ENCODE results near the gene THAP8. TPM values are rescaled to one million over a fixed set of nuclear protein-coding genes. Genes with fewer than 3 reads are reported as not detected.

The THAP8 gene
- total and polyA plus RNA-seq, 2 experiments from 2014 or later = 18.9 to 24.8 TPM

- Histone ChIP-seq H3K4me3 (no peak overlapping the region), H3K9me3 (ENCODE audit: low read depth) (no peaks in the 10 kb centered on the region), H3K36me3 (no peaks in the 10 kb centered on the region), H3K27ac (no peak overlapping the region), H3K4me1 (ENCODE audit: low read depth) (peaks cover 4% of the 10 kb centered on the region), H3K27me3 (no peaks in the 10 kb centered on the region)
- DNase-seq (ENCODE audit: low read depth in 1 of 2, low spot score in 1 of 2) = no peak
- no peak for TF ChIP-seq CTCF (IDR thresholded peaks at IDR 0.05; ENCODE audit: low read depth, low read length)
Observed at GRCh38 chr19:35992907-35993765, 60.9 kb downstream of the THAP8 start.

- no peaks in the 10 kb centered on the region for H3K36me3 ChIP-seq
- H3K4me1 ChIP-seq (ENCODE audit: low read depth) = peaks cover 4% of the 10 kb centered on the region
- H3K27ac ChIP-seq = no peak overlapping the region
- H3K9me3 ChIP-seq (ENCODE audit: low read depth) = no peaks in the 10 kb centered on the region
- H3K4me3 ChIP-seq = no peak overlapping the region
- H3K27me3 ChIP-seq = peaks cover 7% of the 10 kb centered on the region
- TF ChIP-seq CTCF (IDR thresholded peaks at IDR 0.05; ENCODE audit: low read depth, low read length) = no peak
- peak in 1 of 2 donors; percentile 51 for DNase-seq (ENCODE audit: low read depth in 1 of 2, low spot score in 1 of 2)
Observed at GRCh38 chr19:35991731-35992450, 62.2 kb downstream of the THAP8 start.

GRCh38 chr19:35990771-35991730, 63.0 kb downstream of the THAP8 start:
- Histone ChIP-seq H3K27me3 (peaks cover 16% of the 10 kb centered on the region), H3K36me3 (no peaks in the 10 kb centered on the region), H3K9me3 (ENCODE audit: low read depth) (no peaks in the 10 kb centered on the region), H3K27ac (no peak overlapping the region), H3K4me1 (ENCODE audit: low read depth) (peaks cover 1% of the 10 kb centered on the region), H3K4me3 (no peak overlapping the region)
- no peak for TF ChIP-seq CTCF (IDR thresholded peaks at IDR 0.05; ENCODE audit: low read depth, low read length)
- no peak for DNase-seq (ENCODE audit: low read depth in 1 of 2, low spot score in 1 of 2)

DNA sequence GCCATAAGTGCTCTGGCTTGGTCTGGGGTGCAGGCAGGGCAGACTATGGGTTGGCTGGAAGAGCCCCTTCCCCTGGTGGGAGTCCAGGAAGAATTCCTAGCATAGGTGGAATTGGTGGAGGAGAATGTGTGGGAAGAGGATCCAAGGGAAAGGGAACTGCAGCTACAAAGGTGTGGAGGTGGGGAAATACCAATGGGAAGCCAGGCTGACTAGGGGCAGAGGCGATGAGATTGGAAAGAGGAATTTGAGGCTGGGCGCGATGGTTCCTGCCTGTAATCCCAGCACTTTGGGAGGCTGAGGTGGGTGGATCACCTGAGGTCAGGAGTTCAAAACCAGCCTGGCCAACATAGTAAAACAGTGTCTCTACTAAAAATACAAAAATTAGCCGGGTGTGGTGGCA, 63.9 kb downstream of the THAP8 start:
- no peak for TF ChIP-seq CTCF (IDR thresholded peaks at IDR 0.05; ENCODE audit: low read depth, low read length)
- Histone ChIP-seq H3K4me3 (no peak overlapping the region), H3K4me1 (ENCODE audit: low read depth) (no peaks in the 10 kb centered on the region), H3K9me3 (ENCODE audit: low read depth) (no peaks in the 10 kb centered on the region), H3K27ac (no peak overlapping the region), H3K27me3 (peaks cover 25% of the 10 kb centered on the region), H3K36me3 (no peaks in the 10 kb centered on the region)
- no peak for DNase-seq (ENCODE audit: low read depth in 1 of 2, low spot score in 1 of 2)

DNA sequence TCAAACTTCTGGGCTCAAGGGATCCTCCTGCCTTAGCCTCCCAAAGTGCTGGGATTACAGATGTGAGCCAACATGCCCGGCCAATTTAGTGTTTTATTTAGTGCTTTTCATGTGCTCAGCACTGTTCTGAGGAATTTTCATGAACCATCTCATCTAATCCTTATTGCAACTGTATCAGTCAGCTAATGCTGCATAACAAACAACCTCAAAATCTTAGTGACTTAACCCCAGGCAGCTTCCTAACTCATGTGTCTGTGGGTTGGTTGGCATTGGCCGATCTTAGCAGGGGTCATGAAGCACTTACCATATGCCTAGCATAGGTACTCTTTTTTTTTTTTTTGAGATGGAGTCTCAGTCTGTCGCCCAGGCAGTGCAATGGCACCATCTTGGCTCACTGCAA, 65.3 kb downstream of the THAP8 start:
- no peak for TF ChIP-seq CTCF (IDR thresholded peaks at IDR 0.05; ENCODE audit: low read depth, low read length)
- no peaks in the 10 kb centered on the region for H3K9me3 ChIP-seq (ENCODE audit: low read depth)
- H3K36me3 ChIP-seq = no peaks in the 10 kb centered on the region
- H3K27ac ChIP-seq = no peak overlapping the region
- no peak for DNase-seq (ENCODE audit: low read depth in 1 of 2, low spot score in 1 of 2)
- no peak overlapping the region for H3K4me3 ChIP-seq
- no peaks in the 10 kb centered on the region for H3K4me1 ChIP-seq (ENCODE audit: low read depth)
- peaks cover 30% of the 10 kb centered on the region for H3K27me3 ChIP-seq
